Adrenal gland (tissue), 12 donors: ENCODE results near the gene RND3. TPM values are rescaled to one million over a fixed set of nuclear protein-coding genes. Genes with fewer than 3 reads are reported as not detected.

Source experiments
- DNase-seq, 7 donors: peaks; one replicate each; pipeline ENCODE4 v3.0.0-alpha.2; 2019 to 2020
- H3K27ac ChIP-seq, 5 donors: fragments of 200-600 bp; sonication (generic) in 4 of 5; 1 replicate in 3 of 5; 2 replicates in 2 of 5; pipeline versions ENCODE4 v1.5.1 to v1.8.0; 2016 to 2020; ENCODE audit warnings: mild to moderate bottlenecking in 1 of 5
- H3K27me3 ChIP-seq: fragments of 200-600 bp; 2 replicates; pipeline ENCODE4 v1.8.0; 2021
- H3K36me3 ChIP-seq, 2 donors: fragments of 200-600 bp; replicated peaks in 1 of 2; 1 replicate in 1 of 2; 2 replicates in 1 of 2; pipeline versions ENCODE4 v1.5.1 to v1.8.0; 2018 to 2022
- H3K4me1 ChIP-seq, 2 donors: fragments of 200-600 bp; replicated peaks in 1 of 2; 1 replicate in 1 of 2; 2 replicates in 1 of 2; pipeline versions ENCODE4 v1.5.1 to v1.8.0; 2018 to 2021
- H3K4me3 ChIP-seq, 4 donors: fragments of 200-600 bp; sonication (generic) in 3 of 4; one replicate each; pipeline ENCODE4 v1.5.1; 2016 to 2018
- H3K9me3 ChIP-seq, 3 donors: fragments of 200-600 bp; sonication (generic) in 1 of 3; replicated peaks in 1 of 3; 1 replicate in 2 of 3; 2 replicates in 1 of 3; pipeline versions ENCODE4 v1.5.1 to v1.8.0; 2016 to 2021
- CTCF ChIP-seq, 6 experiments: fragments of 450-650 bp in 4 of 6; fragments of 200-600 bp in 2 of 6; sonication (generic) in 1 of 6; IDR thresholded peaks; 1 replicate in 5 of 6; 2 replicates in 1 of 6; pipeline versions ENCODE4 v1.5.1 to v1.8.0; 2016 to 2021; ENCODE audit warnings: antibody characterized with exemption in 6 of 6, mild to moderate bottlenecking in 2 of 6, moderate library complexity in 1 of 6
- POLR2A ChIP-seq, 2 donors: fragments of 450-650 bp; IDR thresholded peaks; one replicate each; pipeline ENCODE4 v1.6.1; 2017; ENCODE audit warnings: antibody characterized with exemption in 2 of 2, mild to moderate bottlenecking in 2 of 2, moderate library complexity in 1 of 2
- WGBS, 4 donors: extraction: QIAGEN DNeasy Blood & Tissue Kit in 2 of 4; methylation state at CpG; one replicate each; pipeline versions ENCODE4 v1.1.5 to v1.1.7; 2013 to 2017; 5-methylcytosine and 5-hydroxymethylcytosine counted together
- intact Hi-C, 2 donors: fragments of 100-400 bp; cut with DNase I; formaldehyde crosslinking; loops; one replicate each; pipeline versions ENCODE4 v1.14.1 to v1.15.0; 2022 to 2023
- polyA plus RNA-seq, 3 donors: library from polyadenylated mRNA; stranded (reverse); fragments of 200-250 nt in 2 of 3; fragments of 350-450 nt in 1 of 3; fragmentation: Illumina TruSeq in 1 of 3; extraction: RNeasy Lipid Tissue Mini Kit (QIAGEN cat#74804) in 1 of 3; gene quantifications; one replicate each; pipeline ENCODE4 v1.2.3, GENCODE V29; 2013 to 2014
- total RNA-seq, 9 donors: library from RNA; depleted of rRNA in 4 of 9; stranded (reverse); fragments of >200 nt in 4 of 9; fragments of 120-200 nt in 1 of 9; fragmentation: NEBNext Ultra II Directional in 1 of 9; extraction: Animal tissue kit (Norgen Biotek cat#: 25700) in 1 of 9; gene quantifications; one replicate each; pipeline versions ENCODE4 v1.1.0 to v1.2.4, GENCODE V29; 2013 to 2023
- donor health status: healthy with polysubstance abuse.
- donor health status: Bipolar disorder and iron deficiency.
- donor health status: DM: yes; HTN: yes; CAD: no.
- donor health status: DM: no; HTN: no; CAD: no.
- donor health status: DM: no; HTN: no; CAD: no.
- donor health status: DM: yes; HTN: yes; CAD: no.

The RND3 gene
- total and polyA plus RNA-seq, 12 donors, result 25.3 to 118 (median 52.4) TPM

GRCh38 chr2:150426724-150427123, 60.7 kb downstream of the RND3 start:
- no peaks in the 10 kb centered on the region for H3K36me3 ChIP-seq
- no peaks in the 10 kb centered on the region for H3K9me3 ChIP-seq
- H3K27ac ChIP-seq, result no peak overlapping the region
- DNase-seq, result no peak
- no peaks in the 10 kb centered on the region for H3K27me3 ChIP-seq
- no peak overlapping the region for H3K4me3 ChIP-seq
- WGBS, 4 donors, result 87 to 92% (median 89%) methylated on average over 4 of the region's 4 CpGs
- intact Hi-C loops, result no loop called here
- no peak for TF ChIP-seq CTCF (IDR thresholded peaks at IDR 0.05)
- no peak for TF ChIP-seq POLR2A (IDR thresholded peaks at IDR 0.05)
- no peaks in the 10 kb centered on the region for H3K4me1 ChIP-seq

- 72 to 83% (median 75%) methylated on average over 2 of the region's 2 CpGs for WGBS, 4 donors
- intact Hi-C loops, result no loop called here
- H3K27me3 ChIP-seq, result no peaks in the 10 kb centered on the region
- H3K9me3 ChIP-seq, result no peaks in the 10 kb centered on the region
- no peak for DNase-seq
- no peaks in the 10 kb centered on the region for H3K36me3 ChIP-seq
- no peak overlapping the region for H3K4me3 ChIP-seq
- no peaks in the 10 kb centered on the region for H3K4me1 ChIP-seq
- TF ChIP-seq CTCF (IDR thresholded peaks at IDR 0.05) (no peak), POLR2A (IDR thresholded peaks at IDR 0.05) (no peak)
- H3K27ac ChIP-seq, result no peak overlapping the region
Observed at GRCh38 chr2:150426315-150426714, 61.2 kb downstream of the RND3 start.

GRCh38 chr2:150425121-150425955, 62.1 kb downstream of the RND3 start:
- Histone ChIP-seq H3K4me1 (no peaks in the 10 kb centered on the region), H3K36me3 (no peaks in the 10 kb centered on the region), H3K9me3 (no peaks in the 10 kb centered on the region), H3K27me3 (no peaks in the 10 kb centered on the region), H3K4me3 (no peak overlapping the region), H3K27ac (no peak overlapping the region)
- peak in 4 of 7 donors; percentile 23 to 38 (median 30) for DNase-seq
- 70 to 75% (median 74%) methylated on average over 22 of the region's 22 CpGs for whole genome bisulfite sequencing, 4 donors
- TF ChIP-seq CTCF (IDR thresholded peaks at IDR 0.05), result peak in 5 of 6 experiments; percentile 8 to 34 (median 24)
- TF ChIP-seq POLR2A (IDR thresholded peaks at IDR 0.05), result no peak
- intact Hi-C loops, result no loop called here

- WGBS, 4 donors, result 79 to 85% (median 84%) methylated on average over 6 of the region's 6 CpGs
- intact Hi-C loops, result no loop called here
- no peak for DNase-seq
- Histone ChIP-seq H3K4me3 (no peak overlapping the region), H3K27ac (no peak overlapping the region), H3K9me3 (no peaks in the 10 kb centered on the region), H3K36me3 (no peaks in the 10 kb centered on the region), H3K27me3 (no peaks in the 10 kb centered on the region), H3K4me1 (no peaks in the 10 kb centered on the region)
- TF ChIP-seq CTCF (IDR thresholded peaks at IDR 0.05) (no peak), POLR2A (IDR thresholded peaks at IDR 0.05) (no peak)
Observed at GRCh38 chr2:150424406-150424805, 63.1 kb downstream of the RND3 start.
